ENCODE data around the gene RFNG. TPM values are rescaled to one million over a fixed set of nuclear protein-coding genes. Genes with fewer than 3 reads are reported as not detected.

RFNG gene
- total and polyA plus RNA-seq, 2 of the 4 experiments (the other 2 are of a cell fraction) = 6.8 to 47.3 TPM

- Histone ChIP-seq H4K20me1 (ENCODE audit: insufficient read depth, low read length) (no peaks in the 10 kb centered on the region; the same call in 1 of the 2 replicates), H3K4me2 (ENCODE audit: low read depth, low read length) (no peak overlapping the region), H2AK9ac (replicated peaks; ENCODE audit: low read depth, low read length, poor library complexity) (no peak overlapping the region), H2AFZ (replicated peaks; ENCODE audit: low read length, poor library complexity) (no peak overlapping the region), H2AK5ac (ENCODE audit: low read depth, low read length) (no peak overlapping the region), H3K4ac (ENCODE audit: low read depth, low read length) (no peak overlapping the region), H2BK120ac (ENCODE audit: low read depth, low read length) (no peak overlapping the region), H3K4me1 (ENCODE audit: control insufficient read depth, insufficient read depth, low read length) (no peaks in the 10 kb centered on the region), H3K36me3 (ENCODE audit: control insufficient read depth, insufficient read depth, low read length) (peaks cover 3% of the 10 kb centered on the region; the same call in 1 of the 2 replicates), H3K9me1 (ENCODE audit: insufficient read depth, low read length) (no peaks in the 10 kb centered on the region), H3K27ac (ENCODE audit: insufficient read depth, low read length) (no peak overlapping the region), H4K5ac (ENCODE audit: low read depth, low read length) (no peak overlapping the region), H2BK20ac (ENCODE audit: low read depth, low read length) (no peak overlapping the region), H3K18ac (ENCODE audit: low read depth, low read length) (no peak overlapping the region), H3K56ac (ENCODE audit: extremely low read depth, insufficient read depth, low read length) (no peak overlapping the region), H3K4me3 (ENCODE audit: insufficient read depth, low read depth, low read length) (no peak overlapping the region), H3K23ac (ENCODE audit: low read depth, low read length) (no peak overlapping the region), H3K9me3 (ENCODE audit: control insufficient read depth, insufficient read depth, low read length) (no peaks in the 10 kb centered on the region), H4K8ac (ENCODE audit: low read depth in 2 of 2, low read length in 2 of 2) (no peak overlapping the region), H3K9ac (ENCODE audit: low read depth, low read length) (no peak overlapping the region), H2BK15ac (ENCODE audit: low read depth, low read length) (no peak overlapping the region), H4K91ac (ENCODE audit: insufficient read depth, low read depth, low read length) (no peak overlapping the region), H3K79me1 (ENCODE audit: low read depth in 1 of 2, low read length in 2 of 2) (no peaks in the 10 kb centered on the region), H3K14ac (replicated peaks; ENCODE audit: low read depth, low read length) (no peak overlapping the region), H2BK5ac (ENCODE audit: low read depth, low read length, poor library complexity, severe bottlenecking) (no peak overlapping the region), H3K27me3 (ENCODE audit: control insufficient read depth, insufficient read depth, low read length) (no peaks in the 10 kb centered on the region)
- dilution Hi-C loops (cut with HindIII; ENCODE audit: low sequenced_read_pairs, unreplicated experiment) = no loop called here
- WGBS, 2 experiments (ENCODE audit: extremely low coverage in 2 of 2, insufficient read length in 1 of 2) = 74% methylated on average over 15 of the region's 20 CpGs; no CpG with 5 or more reads in 1 of the 2 experiments
- ATAC-seq (ENCODE audit: low read depth) (no peak), DNase-seq (no peak)
- ChIA-PET POLR2A (ENCODE audit: unreplicated experiment) (no interaction called here), CTCF (interaction anchor here (0.5 to 1.3 kb wide), 2 partner anchors 53 to 124 kb away, joined by 3 to 4 read pairs; no protein-coding TSS in a partner anchor)
- TF ChIP-seq USF2 (IDR thresholded peaks at IDR 0.05; ENCODE audit: low read depth, low read length) (no peak), MXI1 (IDR thresholded peaks at IDR 0.05; ENCODE audit: borderline replicate concordance, low read depth, low read length) (no peak), CEBPB (IDR thresholded peaks at IDR 0.05; ENCODE audit: low read depth, low read length) (no peak), RFX5 (IDR thresholded peaks at IDR 0.05; ENCODE audit: low read depth, low read length) (no peak), BHLHE40 (IDR thresholded peaks at IDR 0.05; ENCODE audit: low read depth, low read length) (no peak), NFE2L2 (IDR thresholded peaks at IDR 0.05; ENCODE audit: low read depth, low read length) (no peak), POLR2A (IDR thresholded peaks at IDR 0.05; ENCODE audit: low read depth, low read length) (no peak), FOS (IDR thresholded peaks at IDR 0.05; ENCODE audit: low read depth, low read length) (no peak), SMC3 (IDR thresholded peaks at IDR 0.05; ENCODE audit: low read depth, low read length) (no peak), RCOR1 (IDR thresholded peaks at IDR 0.05; ENCODE audit: insufficient replicate concordance, low read length) (no peak), CTCF (conservative IDR thresholded peaks at IDR 0.05; ENCODE audit: low read depth, low read length) (no peak), MAZ (IDR thresholded peaks at IDR 0.05; ENCODE audit: borderline replicate concordance, low read depth, low read length) (no peak), ELK1 (IDR thresholded peaks at IDR 0.05; ENCODE audit: borderline replicate concordance, low read depth, low read length) (no peak), RAD21 (IDR thresholded peaks at IDR 0.05; ENCODE audit: low read length) (no peak), MAFK (IDR thresholded peaks at IDR 0.05; ENCODE audit: low read depth, low read length) (no peak), CHD1 (IDR thresholded peaks at IDR 0.05; ENCODE audit: low read depth, low read length) (no peak)
- intact Hi-C loops (cut with micrococcal nuclease) = no loop called here
- in situ Hi-C loops (cut with MboI; ENCODE audit: low sequenced_read_pairs) = no loop called here
- no TSS peak for BruUV-seq (replicated peaks)
Measured at GRCh38 chr17:82012261-82012639, 39.4 kb downstream of the RFNG start.
